ENCODE data around the gene FAM219B. TPM values are rescaled to one million over a fixed set of nuclear protein-coding genes. Genes with fewer than 3 reads are reported as not detected.

The FAM219B gene
- total and polyA plus RNA-seq, 2 of the 4 experiments (the other 2 are of a cell fraction) = 24.9 to 48.7 TPM

- Histone ChIP-seq H3K9me3 (ENCODE audit: control insufficient read depth, insufficient read depth, low read length) (no peaks in the 10 kb centered on the region), H2AFZ (replicated peaks; ENCODE audit: low read length, poor library complexity) (no peak overlapping the region), H3K36me3 (ENCODE audit: control insufficient read depth, insufficient read depth, low read length) (peaks cover 46% of the 10 kb centered on the region), H3K27me3 (ENCODE audit: control insufficient read depth, insufficient read depth, low read length) (no peaks in the 10 kb centered on the region), H2AK9ac (replicated peaks; ENCODE audit: low read depth, low read length, poor library complexity) (peak overlapping the region; percentile 48), H3K4me2 (ENCODE audit: low read depth, low read length) (no peak overlapping the region), H3K23ac (ENCODE audit: low read depth, low read length) (no peak overlapping the region), H2BK15ac (ENCODE audit: low read depth, low read length) (no peak overlapping the region), H4K8ac (ENCODE audit: low read depth in 2 of 2, low read length in 2 of 2) (no peak overlapping the region), H2BK20ac (ENCODE audit: low read depth, low read length) (no peak overlapping the region), H4K20me1 (ENCODE audit: insufficient read depth, low read length) (peaks cover 13% of the 10 kb centered on the region), H3K18ac (ENCODE audit: low read depth, low read length) (no peak overlapping the region), H3K4me3 (ENCODE audit: insufficient read depth, low read depth, low read length) (no peak overlapping the region), H3K9me1 (ENCODE audit: insufficient read depth, low read length) (peaks cover 7% of the 10 kb centered on the region), H3K14ac (replicated peaks; ENCODE audit: low read depth, low read length) (no peak overlapping the region), H4K5ac (ENCODE audit: low read depth, low read length) (no peak overlapping the region), H3K4me1 (ENCODE audit: control insufficient read depth, insufficient read depth, low read length) (peaks cover 13% of the 10 kb centered on the region), H3K56ac (ENCODE audit: extremely low read depth, insufficient read depth, low read length) (no peak overlapping the region), H3K79me1 (ENCODE audit: low read depth in 1 of 2, low read length in 2 of 2) (peaks cover 34 to 70% of the 10 kb centered on the region in 2 experiments), H3K9ac (ENCODE audit: low read depth, low read length) (no peak overlapping the region), H2AK5ac (ENCODE audit: low read depth, low read length) (no peak overlapping the region), H2BK5ac (ENCODE audit: low read depth, low read length, poor library complexity, severe bottlenecking) (no peak overlapping the region), H3K27ac (ENCODE audit: insufficient read depth, low read length) (no peak overlapping the region), H4K91ac (ENCODE audit: insufficient read depth, low read depth, low read length) (no peak overlapping the region), H3K4ac (ENCODE audit: low read depth, low read length) (no peak overlapping the region), H2BK120ac (ENCODE audit: low read depth, low read length) (no peak overlapping the region)
- ATAC-seq (ENCODE audit: low read depth) (no peak), DNase-seq (no peak)
- TF ChIP-seq, protein P1, sequence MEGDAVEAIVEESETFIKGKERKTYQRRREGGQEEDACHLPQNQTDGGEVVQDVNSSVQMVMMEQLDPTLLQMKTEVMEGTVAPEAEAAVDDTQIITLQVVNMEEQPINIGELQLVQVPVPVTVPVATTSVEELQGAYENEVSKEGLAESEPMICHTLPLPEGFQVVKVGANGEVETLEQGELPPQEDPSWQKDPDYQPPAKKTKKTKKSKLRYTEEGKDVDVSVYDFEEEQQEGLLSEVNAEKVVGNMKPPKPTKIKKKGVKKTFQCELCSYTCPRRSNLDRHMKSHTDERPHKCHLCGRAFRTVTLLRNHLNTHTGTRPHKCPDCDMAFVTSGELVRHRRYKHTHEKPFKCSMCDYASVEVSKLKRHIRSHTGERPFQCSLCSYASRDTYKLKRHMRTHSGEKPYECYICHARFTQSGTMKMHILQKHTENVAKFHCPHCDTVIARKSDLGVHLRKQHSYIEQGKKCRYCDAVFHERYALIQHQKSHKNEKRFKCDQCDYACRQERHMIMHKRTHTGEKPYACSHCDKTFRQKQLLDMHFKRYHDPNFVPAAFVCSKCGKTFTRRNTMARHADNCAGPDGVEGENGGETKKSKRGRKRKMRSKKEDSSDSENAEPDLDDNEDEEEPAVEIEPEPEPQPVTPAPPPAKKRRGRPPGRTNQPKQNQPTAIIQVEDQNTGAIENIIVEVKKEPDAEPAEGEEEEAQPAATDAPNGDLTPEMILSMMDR (conservative IDR thresholded peaks at IDR 0.05; ENCODE audit: low read depth, low read length) = no peak
- TF ChIP-seq NFE2L2 (IDR thresholded peaks at IDR 0.05; ENCODE audit: low read depth, low read length) = no peak
- TF ChIP-seq MXI1 (IDR thresholded peaks at IDR 0.05; ENCODE audit: borderline replicate concordance, low read depth, low read length) = no peak
- in situ Hi-C loops (cut with MboI; ENCODE audit: low sequenced_read_pairs) = no loop called here
- ChIA-PET CTCF (interaction anchor here (0.6 to 1.7 kb wide), 14 partner anchors 13 to 144 kb away, joined by 3 to 7 read pairs (median 4); partner anchors contain the start of genes COX5A, MPI and ULK3), POLR2A (ENCODE audit: unreplicated experiment) (no interaction called here)
- no TSS peak for BruUV-seq (replicated peaks)
- WGBS, 2 experiments (ENCODE audit: extremely low coverage in 2 of 2, insufficient read length in 1 of 2) = 100% methylated on average over 1 of the region's 4 CpGs; no CpG with 5 or more reads in 1 of the 2 experiments
- intact Hi-C loops (cut with micrococcal nuclease) = loop anchor here (1.0 kb wide), 1 partner anchor 12 kb away; the partner anchor contains the start of gene MPI
- dilution Hi-C loops (cut with HindIII; ENCODE audit: low sequenced_read_pairs, unreplicated experiment) = no loop called here
Observed at GRCh38 chr15:74902295-74903075, 4.2 kb downstream of the FAM219B start.
